ENCODE results near the gene CHAC1. TPM values are rescaled to one million over a fixed set of nuclear protein-coding genes. Genes with fewer than 3 reads are reported as not detected.

The CHAC1 gene
- total RNA-seq, 1 donor: 30.0 TPM

GRCh38 chr15:40929660-40930429, 23.4 kb upstream of the CHAC1 start:
- H3K27me3 ChIP-seq (ENCODE audit: insufficient read depth, low read length): peaks cover 82% of the 10 kb centered on the region
- peaks cover 16% of the 10 kb centered on the region for H3K4me1 ChIP-seq (ENCODE audit: insufficient read depth, low read length)
- peak; percentile 91 for DNase-seq (ENCODE audit: insufficient read length, low spot score, missing footprints)

GRCh38 chr15:40930430-40931299, 22.6 kb upstream of the CHAC1 start:
- no peaks in the 10 kb centered on the region for H3K9me3 ChIP-seq (ENCODE audit: low read depth, low read length)
- H3K79me2 ChIP-seq (ENCODE audit: insufficient read depth, low read length): no peaks in the 10 kb centered on the region
- peak; percentile 25 for TF ChIP-seq CTCF (IDR thresholded peaks at IDR 0.05; ENCODE audit: extremely low read depth, low read depth, low read length)
- peak overlapping the region; percentile 33 for H3K4me3 ChIP-seq (ENCODE audit: insufficient read depth, low read length)
- peak overlapping the region; percentile 75 for H3K4me2 ChIP-seq (ENCODE audit: insufficient read depth, low read length)
- no peak overlapping the region for H3K27ac ChIP-seq (ENCODE audit: low read depth, low read length)
- peaks cover 16% of the 10 kb centered on the region for H3K4me1 ChIP-seq (ENCODE audit: insufficient read depth, low read length)
- no peaks in the 10 kb centered on the region for H3K36me3 ChIP-seq (ENCODE audit: insufficient read depth, low read length)
- DNase-seq (ENCODE audit: insufficient read length, low spot score, missing footprints): peak; percentile 92
- H4K20me1 ChIP-seq (ENCODE audit: insufficient read depth, low read length): no peaks in the 10 kb centered on the region
- H2AFZ ChIP-seq (ENCODE audit: low read length): no peak overlapping the region
- peaks cover 76% of the 10 kb centered on the region for H3K27me3 ChIP-seq (ENCODE audit: insufficient read depth, low read length)

More at GRCh38 chr15:40929660-40930429, 23.4 kb upstream of the CHAC1 start:
- Histone ChIP-seq H3K79me2 (ENCODE audit: insufficient read depth, low read length) (no peaks in the 10 kb centered on the region), H4K20me1 (ENCODE audit: insufficient read depth, low read length) (no peaks in the 10 kb centered on the region), H3K4me3 (ENCODE audit: insufficient read depth, low read length) (peak overlapping the region; percentile 53), H2AFZ (ENCODE audit: low read length) (no peak overlapping the region), H3K36me3 (ENCODE audit: insufficient read depth, low read length) (no peaks in the 10 kb centered on the region), H3K27ac (ENCODE audit: low read depth, low read length) (no peak overlapping the region), H3K4me2 (ENCODE audit: insufficient read depth, low read length) (peak overlapping the region; percentile 75), H3K9me3 (ENCODE audit: low read depth, low read length) (no peaks in the 10 kb centered on the region)
- no peak for TF ChIP-seq CTCF (IDR thresholded peaks at IDR 0.05; ENCODE audit: extremely low read depth, low read depth, low read length)

- Histone ChIP-seq H2AFZ (ENCODE audit: low read length) (no peak overlapping the region), H3K4me1 (ENCODE audit: insufficient read depth, low read length) (peaks cover 16% of the 10 kb centered on the region), H3K9me3 (ENCODE audit: low read depth, low read length) (no peaks in the 10 kb centered on the region), H3K79me2 (ENCODE audit: insufficient read depth, low read length) (no peaks in the 10 kb centered on the region), H3K27me3 (ENCODE audit: insufficient read depth, low read length) (peaks cover 67% of the 10 kb centered on the region), H3K27ac (ENCODE audit: low read depth, low read length) (no peak overlapping the region), H4K20me1 (ENCODE audit: insufficient read depth, low read length) (no peaks in the 10 kb centered on the region), H3K4me3 (ENCODE audit: insufficient read depth, low read length) (no peak overlapping the region), H3K4me2 (ENCODE audit: insufficient read depth, low read length) (no peak overlapping the region), H3K36me3 (ENCODE audit: insufficient read depth, low read length) (no peaks in the 10 kb centered on the region)
- DNase-seq (ENCODE audit: insufficient read length, low spot score, missing footprints): peak; percentile 83
- TF ChIP-seq CTCF (IDR thresholded peaks at IDR 0.05; ENCODE audit: extremely low read depth, low read depth, low read length): no peak
Measured at GRCh38 chr15:40931300-40932142, 21.8 kb upstream of the CHAC1 start.

Measured in osteoblast (primary cell).